ENCODE data around the gene AVPI1.

AVPI1 gene, protein sequence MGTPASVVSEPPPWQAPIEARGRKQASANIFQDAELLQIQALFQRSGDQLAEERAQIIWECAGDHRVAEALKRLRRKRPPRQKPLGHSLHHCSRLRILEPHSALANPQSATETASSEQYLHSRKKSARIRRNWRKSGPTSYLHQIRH

GRCh38 chr10:97686962-97687784 lies at the start of gene AVPI1:
Gene AVPI1 (minus strand): TSS chr10:97687241. CDS start chr10:97679905, 7,336 bp downstream.
- peak; percentile 99 for DNase-seq (ENCODE audit: low read depth)
- H3K4me3 ChIP-seq (ENCODE audit: low read depth, low read length) = peak within 1 kb of the TSS; percentile 56
- TF ChIP-seq MYC (IDR thresholded peaks at IDR 0.05; ENCODE audit: low read depth, low read length) (peak; percentile 96), POLR2A (IDR thresholded peaks at IDR 0.05; ENCODE audit: extremely low read depth, insufficient read length) (peak; percentile 87)
- TF ChIP-seq, protein P1, sequence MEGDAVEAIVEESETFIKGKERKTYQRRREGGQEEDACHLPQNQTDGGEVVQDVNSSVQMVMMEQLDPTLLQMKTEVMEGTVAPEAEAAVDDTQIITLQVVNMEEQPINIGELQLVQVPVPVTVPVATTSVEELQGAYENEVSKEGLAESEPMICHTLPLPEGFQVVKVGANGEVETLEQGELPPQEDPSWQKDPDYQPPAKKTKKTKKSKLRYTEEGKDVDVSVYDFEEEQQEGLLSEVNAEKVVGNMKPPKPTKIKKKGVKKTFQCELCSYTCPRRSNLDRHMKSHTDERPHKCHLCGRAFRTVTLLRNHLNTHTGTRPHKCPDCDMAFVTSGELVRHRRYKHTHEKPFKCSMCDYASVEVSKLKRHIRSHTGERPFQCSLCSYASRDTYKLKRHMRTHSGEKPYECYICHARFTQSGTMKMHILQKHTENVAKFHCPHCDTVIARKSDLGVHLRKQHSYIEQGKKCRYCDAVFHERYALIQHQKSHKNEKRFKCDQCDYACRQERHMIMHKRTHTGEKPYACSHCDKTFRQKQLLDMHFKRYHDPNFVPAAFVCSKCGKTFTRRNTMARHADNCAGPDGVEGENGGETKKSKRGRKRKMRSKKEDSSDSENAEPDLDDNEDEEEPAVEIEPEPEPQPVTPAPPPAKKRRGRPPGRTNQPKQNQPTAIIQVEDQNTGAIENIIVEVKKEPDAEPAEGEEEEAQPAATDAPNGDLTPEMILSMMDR (IDR thresholded peaks at IDR 0.05; ENCODE audit: low read depth, low read length) = no peak
- TF ChIP-seq, protein P2, sequence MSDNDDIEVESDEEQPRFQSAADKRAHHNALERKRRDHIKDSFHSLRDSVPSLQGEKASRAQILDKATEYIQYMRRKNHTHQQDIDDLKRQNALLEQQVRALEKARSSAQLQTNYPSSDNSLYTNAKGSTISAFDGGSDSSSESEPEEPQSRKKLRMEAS (IDR thresholded peaks at IDR 0.05; ENCODE audit: low read depth, low read length) = peak; percentile 97

GRCh38 chr10:97736403-97736901 lies 49.4 kb upstream of the AVPI1 start:
- no peak overlapping the region for H3K4me3 ChIP-seq (ENCODE audit: low read depth, low read length)
- no peak for DNase-seq (ENCODE audit: low read depth)

DNA sequence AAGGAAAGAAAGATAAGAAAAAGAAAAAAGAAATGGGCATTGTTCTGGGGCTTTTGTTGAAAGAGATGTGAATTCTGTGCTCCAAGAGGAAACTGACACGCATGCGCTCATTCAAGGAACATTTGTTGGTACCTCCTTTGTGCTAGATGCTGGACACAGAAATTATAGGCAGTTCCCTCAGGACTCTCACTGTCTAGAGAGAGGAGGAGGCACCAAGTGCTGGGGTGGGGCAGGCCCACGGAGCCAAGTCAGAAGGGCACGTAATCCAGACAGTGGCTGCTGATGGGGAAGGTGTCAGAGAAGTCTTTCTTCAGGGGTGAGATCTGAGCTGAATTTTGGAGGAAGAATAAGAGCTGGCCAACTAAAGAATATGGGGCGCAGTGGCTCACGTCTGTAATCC lies 47.0 kb upstream of the AVPI1 start:
- TF ChIP-seq, protein P1 (IDR thresholded peaks at IDR 0.05; ENCODE audit: low read depth, low read length) = no peak
- TF ChIP-seq, protein P2 (IDR thresholded peaks at IDR 0.05; ENCODE audit: low read depth, low read length) = no peak
- no peak for TF ChIP-seq POLR2A (IDR thresholded peaks at IDR 0.05; ENCODE audit: extremely low read depth, insufficient read length)
- DNase-seq (ENCODE audit: low read depth) = no peak
- H3K4me3 ChIP-seq (ENCODE audit: low read depth, low read length) = no peak overlapping the region

More at GRCh38 chr10:97736403-97736901, 49.4 kb upstream of the AVPI1 start:
- TF ChIP-seq MYC (IDR thresholded peaks at IDR 0.05; ENCODE audit: low read depth, low read length) = no peak
- TF ChIP-seq, protein P2 (IDR thresholded peaks at IDR 0.05; ENCODE audit: low read depth, low read length) = no peak
- TF ChIP-seq, protein P1 (IDR thresholded peaks at IDR 0.05; ENCODE audit: low read depth, low read length) = no peak
- TF ChIP-seq POLR2A (IDR thresholded peaks at IDR 0.05; ENCODE audit: extremely low read depth, insufficient read length) = no peak

GRCh38 chr10:97733256-97733655 lies 46.2 kb upstream of the AVPI1 start:
- DNase-seq (ENCODE audit: low read depth) = no peak
- H3K4me3 ChIP-seq (ENCODE audit: low read depth, low read length) = no peak overlapping the region
- TF ChIP-seq POLR2A (IDR thresholded peaks at IDR 0.05; ENCODE audit: extremely low read depth, insufficient read length) = no peak
- TF ChIP-seq MYC (IDR thresholded peaks at IDR 0.05; ENCODE audit: low read depth, low read length) = no peak
- TF ChIP-seq, protein P2 (IDR thresholded peaks at IDR 0.05; ENCODE audit: low read depth, low read length) = no peak
- TF ChIP-seq, protein P1 (IDR thresholded peaks at IDR 0.05; ENCODE audit: low read depth, low read length) = no peak

DNA sequence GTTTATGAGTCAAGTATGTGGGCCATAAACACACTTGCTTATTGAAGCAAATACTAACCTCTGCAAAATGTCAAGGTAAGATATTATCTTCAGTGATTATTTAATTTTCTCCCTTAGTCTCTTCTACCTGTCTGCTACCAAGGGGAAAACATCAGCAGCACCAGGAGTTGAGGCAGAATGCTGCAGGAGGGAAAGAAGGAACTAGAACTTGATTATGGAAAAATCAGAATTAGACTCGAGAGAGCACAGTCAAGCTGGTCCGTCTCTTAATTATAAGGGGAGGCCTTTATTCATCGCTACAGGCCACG lies 45.0 kb upstream of the AVPI1 start:
- H3K4me3 ChIP-seq (ENCODE audit: low read depth, low read length) = no peak overlapping the region
- no peak for DNase-seq (ENCODE audit: low read depth)
- TF ChIP-seq MYC (IDR thresholded peaks at IDR 0.05; ENCODE audit: low read depth, low read length) = no peak
- TF ChIP-seq, protein P2 (IDR thresholded peaks at IDR 0.05; ENCODE audit: low read depth, low read length) = no peak
- TF ChIP-seq POLR2A (IDR thresholded peaks at IDR 0.05; ENCODE audit: extremely low read depth, insufficient read length) = no peak
- TF ChIP-seq, protein P1 (IDR thresholded peaks at IDR 0.05; ENCODE audit: low read depth, low read length) = no peak
